Eye (tissue), 1 donor: ENCODE results near the gene PANK4.

Source experiments
- DNase-seq: peaks from one replicate; pipeline ENCODE4 v3.0.0-alpha.2; 2015

The PANK4 gene

DNA sequence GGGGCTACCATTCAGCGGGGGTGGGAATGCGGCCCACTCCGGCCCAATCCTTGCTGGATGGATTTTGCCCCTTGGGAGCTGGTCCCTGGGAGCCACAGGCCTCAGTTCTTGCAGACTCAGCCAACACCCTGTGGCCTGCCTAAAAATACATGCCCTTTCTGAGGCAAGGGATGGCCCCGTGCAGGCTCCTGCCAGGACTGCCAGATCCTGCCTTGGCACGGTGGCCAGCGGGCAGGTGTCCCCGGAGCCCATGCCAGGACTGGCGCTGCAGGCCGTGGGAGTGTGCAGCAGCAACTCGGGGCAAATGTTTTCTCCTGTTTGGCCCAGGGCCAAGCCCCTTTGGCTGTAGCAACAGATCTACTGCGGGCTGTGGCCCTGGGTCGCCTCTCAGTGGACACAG, 1.6 kb upstream of the PANK4 start:
- DNase-seq = peak; percentile 21

DNA sequence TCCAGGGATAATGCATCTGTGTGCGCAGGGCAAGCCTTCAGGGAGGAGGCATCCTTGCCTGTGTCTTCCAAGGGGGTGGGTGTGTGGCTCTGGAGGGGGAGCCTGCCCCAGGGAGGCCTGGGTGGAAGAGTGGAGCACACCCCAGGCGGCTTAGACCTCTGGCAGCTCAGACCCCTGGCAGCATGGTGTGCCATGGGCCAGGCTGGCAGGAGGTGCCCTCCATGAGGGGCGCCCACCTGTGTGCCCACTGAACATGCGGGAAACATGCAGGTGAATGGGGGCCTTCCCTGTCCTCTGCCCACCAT, 1.1 kb upstream of the PANK4 start:
- no peak for DNase-seq

DNA sequence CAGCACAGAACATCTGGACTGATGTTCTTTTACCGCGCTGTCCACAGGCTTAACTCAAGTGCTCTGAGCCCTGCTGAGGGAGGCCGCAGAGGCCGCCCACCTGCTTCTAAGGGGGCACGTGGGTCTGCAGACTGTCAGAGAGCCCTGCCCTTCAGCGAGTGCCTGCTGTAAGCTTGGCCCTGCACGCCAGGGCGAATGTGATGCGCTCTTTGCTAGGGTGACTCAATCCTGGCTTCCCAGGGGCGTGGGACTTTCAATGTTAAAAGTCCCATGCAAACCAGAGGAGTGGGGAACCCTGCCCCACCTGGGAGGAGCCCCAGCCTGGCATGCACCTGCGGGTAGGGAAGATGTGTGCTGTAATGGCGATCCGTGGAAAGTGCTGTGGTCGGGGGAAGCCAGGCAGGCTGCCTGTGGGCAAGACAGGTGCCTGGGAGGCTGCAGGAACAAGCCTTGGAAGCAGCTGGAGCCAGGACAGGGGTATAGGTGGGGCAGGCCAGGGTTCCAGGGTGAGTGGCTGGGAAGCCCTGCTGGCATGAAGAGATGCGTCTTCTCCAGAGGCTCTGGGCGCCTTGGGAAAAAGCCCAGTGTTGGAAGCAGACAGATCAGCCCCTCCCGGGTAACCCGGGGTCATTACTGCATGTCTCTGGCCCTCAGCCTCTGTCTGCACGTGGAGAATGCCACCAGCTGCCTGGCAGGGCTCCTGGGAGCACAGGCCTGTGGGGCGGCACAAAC, 594 bp upstream of the PANK4 start:
- peak; percentile 59 for DNase-seq

DNA sequence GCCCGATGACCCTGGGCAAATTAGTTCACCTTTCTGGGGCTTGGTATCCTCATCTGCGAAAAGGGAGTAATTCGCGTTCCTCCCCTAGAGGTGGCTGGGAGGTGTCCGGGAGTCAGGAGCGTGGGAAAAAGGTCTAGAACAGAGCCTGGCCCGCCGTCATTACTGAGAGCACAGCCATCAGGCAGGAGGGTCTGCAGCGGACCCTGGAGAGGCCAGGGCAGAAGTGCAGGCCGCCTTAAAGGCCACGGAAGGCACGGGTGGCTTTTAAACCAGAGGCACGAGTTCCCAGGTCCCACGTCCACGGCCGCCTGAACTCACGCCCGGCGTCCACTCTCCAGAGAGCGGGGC, 850 bp downstream of the PANK4 start:
- DNase-seq = no peak

DNA sequence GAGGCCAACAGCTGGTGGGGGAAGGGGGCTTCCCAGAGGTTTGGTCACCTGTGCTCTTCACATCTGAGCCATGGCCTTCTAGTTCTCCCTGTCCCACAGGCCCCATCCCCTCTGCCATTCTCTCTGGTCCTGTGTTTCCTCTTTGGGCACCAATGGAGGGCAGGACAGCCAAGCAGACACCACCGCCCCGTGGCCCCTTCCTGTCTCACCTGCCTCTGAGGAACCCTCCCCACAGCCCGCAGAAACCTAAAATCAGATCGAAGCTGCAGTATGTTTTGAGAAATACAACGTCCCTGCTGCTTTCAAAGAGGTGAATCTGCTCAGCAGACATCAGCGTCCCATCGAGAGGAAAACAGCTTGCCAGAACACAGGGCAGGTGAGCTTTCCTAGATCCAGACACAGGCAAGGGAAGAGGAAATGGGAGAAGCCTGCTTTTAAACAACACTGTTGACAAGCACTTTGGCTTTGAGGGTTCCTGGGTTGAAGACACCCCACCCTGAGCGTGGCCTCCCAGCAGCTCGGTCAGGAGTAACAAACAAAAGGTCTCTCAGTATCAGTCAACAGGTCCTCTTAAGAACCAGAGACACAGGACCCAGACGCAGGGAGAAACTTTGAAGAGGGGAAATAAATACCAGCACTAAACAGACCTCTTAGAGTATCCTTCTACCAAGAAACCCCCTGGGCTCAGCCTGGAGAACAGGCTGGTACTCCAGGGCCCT, 2.3 kb downstream of the PANK4 start:
- no peak for DNase-seq

DNA sequence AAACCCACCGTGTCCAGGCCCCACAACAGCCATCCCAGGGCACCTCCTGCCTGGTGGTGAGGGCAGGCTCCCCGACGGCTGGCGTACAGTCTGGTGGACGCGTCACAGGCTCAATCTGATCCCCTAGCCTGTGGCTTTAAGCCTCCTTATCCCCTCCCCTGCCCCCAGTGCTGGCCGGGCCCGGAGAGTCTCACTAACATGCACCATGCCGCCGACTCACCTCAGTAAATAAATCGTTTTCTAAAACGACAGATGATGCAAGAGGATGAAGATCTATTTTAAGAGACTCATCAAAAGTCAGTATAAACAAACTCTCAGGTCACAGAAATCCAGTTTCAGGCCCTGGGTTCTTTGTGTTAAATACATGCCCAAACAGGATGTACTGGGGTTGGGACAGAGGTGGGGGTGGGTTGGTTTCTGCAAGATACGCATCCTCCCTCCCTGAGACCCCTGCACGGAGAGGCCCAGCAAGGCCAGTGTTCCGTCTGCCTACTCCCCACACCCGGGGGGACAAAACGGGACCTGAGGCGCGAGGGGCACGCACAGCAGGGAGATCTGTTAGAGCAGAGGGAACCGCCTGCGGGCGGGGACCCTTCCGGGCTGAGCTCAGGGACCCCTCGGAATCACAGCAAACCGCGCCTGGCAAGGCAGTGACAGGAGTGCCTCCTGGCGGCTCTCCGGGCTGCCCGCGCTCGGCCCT, 3.1 kb downstream of the PANK4 start:
- peak; percentile 23 for DNase-seq

DNA sequence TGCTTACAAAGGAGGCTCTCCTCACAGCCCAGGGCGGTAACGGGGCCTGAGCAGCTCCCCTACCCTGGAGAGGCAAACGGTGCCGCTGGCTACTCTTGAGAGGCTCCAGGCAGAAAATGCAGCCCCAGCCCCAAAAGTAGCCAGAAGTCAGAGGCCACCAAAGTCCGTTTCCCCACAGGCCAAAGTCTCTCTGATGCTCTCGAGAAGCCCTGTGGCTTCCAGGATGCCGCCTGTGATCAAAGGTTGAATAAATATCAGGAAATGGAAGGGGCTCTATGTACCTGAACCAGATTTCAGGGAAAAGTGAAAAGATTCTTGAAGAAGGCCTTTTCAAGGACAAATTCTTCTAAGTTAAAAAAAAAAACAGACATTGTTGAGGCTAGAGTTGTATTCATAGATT, 4.2 kb downstream of the PANK4 start:
- DNase-seq = no peak

DNA sequence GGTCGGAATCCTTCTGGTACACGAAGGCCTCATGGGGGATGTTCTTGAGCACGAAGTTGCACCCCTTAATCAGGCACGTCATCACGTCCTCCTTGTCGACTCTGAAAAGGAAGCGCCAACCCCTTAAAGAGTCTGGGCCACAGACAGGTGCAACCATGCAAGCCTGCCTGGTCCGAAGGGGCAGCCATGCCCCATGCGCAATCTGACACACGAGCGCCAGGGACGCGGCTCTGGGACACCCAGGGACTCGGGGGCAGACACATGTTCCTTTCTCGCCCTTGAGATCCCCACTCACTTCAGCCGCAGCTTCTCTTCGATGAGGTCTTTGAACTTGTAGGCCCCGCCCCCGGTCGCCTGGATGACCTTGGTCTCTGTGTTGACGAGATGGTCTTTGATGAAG, 5.6 kb downstream of the PANK4 start:
- no peak for DNase-seq

DNA sequence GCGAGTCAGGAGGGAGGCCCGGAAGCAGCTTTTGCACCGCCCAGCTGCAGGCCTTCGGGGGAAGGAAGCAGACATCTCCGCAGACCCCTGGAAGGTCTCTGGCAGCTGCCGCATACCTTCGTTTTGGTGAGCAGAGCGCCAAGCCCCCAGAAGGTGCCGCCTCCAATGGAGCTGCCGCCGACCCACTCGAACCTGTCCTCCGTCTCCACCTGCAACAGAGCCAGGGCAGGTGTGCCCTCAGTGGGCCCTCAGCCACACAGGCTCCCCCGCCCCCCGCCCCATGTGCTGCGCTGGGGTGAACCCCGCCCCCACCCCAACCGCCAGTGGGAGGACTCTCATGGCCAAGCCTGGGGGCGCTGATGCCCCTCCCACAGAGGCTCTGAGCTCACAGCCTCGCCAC, 6.2 kb downstream of the PANK4 start:
- DNase-seq = no peak

DNA sequence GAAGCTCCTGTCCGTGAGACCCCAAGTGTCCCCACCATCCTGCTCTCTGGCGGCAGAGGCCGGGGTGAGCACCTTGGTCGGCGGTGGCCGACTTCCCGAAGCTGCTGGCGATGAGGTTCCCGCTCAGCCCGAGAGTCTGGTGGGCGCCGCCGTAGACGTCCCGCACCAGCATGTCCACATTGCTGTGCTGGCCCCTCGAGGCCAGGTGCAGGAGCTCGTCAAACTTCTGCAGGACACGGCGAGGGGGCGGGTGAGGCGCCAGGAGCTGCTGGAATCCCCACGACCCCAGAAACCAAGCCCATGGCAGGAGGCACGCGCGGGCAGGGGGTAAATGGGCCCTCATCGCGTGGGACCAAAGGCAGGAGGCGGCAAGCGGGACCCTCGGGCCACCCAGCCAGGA, 6.7 kb downstream of the PANK4 start:
- DNase-seq = no peak

DNA sequence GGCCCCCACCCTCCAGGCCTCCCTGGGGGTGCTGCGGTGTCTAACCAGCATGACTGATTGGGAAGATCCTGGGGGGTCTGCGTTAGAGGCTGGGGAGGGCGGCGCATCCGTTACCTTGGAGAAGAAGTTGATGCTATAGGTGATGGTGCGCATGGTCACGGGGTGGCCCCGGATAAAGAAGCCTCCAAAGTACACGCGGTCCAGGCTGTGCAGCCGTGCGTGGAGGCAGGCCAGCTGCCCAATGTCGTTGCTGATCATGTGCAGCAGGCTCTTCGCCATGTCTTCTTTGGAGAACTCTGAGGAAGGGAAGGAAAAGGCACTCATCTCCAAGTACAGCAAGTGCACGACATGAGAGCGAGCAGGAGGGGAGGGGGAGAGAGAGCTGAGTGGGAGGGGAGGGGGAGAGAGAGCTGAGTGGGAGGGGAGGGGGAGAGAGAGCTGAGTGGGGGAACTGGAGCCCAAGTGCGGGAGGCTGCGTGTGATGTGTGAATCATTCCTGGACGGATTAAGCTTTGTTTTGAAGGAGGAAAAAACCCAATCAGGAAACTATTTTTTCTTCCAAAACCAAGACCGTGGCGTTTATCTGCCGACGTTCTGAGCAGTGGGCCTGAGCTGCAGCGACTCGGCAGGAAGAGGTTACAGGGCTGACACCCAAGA, 7.2 kb downstream of the PANK4 start:
- DNase-seq = no peak

DNA sequence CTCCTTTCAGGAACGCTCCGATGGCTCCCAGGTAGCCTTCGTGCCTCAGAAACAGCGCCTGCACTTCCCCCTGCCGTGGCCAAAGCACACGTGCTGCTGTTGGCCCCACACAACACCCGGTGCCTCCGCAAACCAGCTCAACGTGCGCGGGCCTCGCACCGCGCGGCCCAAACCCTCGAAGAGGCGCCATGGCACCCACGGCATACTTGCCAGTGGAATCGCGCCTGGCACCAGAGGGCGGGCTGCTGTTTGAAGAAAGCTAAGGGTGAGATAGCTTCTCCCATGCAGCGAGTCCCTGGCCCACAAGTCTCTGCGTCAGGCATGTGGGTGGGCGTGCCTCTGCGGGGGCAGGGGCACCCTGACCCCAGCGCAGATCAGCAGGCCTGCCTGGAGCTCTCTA, 7.9 kb downstream of the PANK4 start:
- DNase-seq = no peak

DNA sequence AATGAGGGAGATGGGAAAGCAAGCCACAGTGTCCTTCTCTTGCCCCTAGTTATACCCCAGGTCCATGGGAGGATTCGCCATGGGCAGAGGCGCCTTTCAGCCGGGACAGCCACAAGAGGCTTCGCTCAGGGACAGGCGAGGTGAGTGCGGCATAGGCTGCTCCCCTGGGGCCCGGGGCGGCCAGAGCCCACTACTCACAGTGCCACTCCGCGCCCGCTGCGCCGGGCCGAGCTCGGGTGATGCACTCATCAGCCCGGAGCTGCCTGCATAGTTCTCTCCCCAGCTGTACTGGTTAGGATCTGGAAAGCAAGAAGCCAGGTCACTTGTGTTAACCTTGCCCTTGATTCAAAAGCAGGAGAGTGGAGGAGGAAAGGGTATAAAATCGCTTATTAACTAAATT, 8.4 kb downstream of the PANK4 start:
- no peak for DNase-seq

DNA sequence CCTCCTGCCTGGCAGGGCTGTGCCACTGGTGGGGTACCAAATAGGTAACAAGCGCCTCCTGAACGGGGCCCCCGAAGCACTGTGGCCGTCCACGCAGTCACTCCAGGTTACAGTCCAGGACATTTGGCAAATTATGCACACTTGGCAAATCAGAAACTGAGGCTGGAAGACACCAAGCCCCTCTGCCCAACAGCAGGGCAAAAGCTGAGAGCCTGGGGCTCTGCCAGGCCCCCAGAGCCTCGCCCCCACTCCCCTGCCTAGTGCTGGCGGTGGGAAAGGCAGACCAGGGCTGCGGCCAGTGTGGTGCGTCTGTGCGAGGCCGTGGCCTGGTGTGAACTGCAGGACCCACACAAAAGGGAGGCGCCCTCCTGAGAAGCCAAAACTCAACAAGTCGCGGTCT, 9.4 kb downstream of the PANK4 start:
- DNase-seq = no peak

DNA sequence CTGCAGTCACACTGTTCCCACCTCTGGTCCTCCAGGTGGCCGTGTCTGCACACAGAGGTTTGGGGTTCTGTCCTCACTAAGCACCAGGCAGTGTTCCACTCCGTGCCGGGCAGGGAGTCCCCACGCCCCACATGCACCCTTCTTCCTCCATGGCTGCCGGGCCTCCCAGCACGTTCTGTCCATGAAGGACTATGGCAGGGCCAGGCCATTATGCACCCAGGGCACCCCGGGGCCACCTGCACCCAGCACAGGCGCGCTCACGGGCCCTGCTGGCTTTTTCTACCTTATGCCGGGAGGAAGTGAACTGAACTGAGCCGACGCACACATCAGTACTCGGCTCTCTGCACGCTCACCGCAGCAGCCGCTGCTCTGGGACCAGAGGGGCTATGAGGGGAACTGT, 10.3 kb downstream of the PANK4 start:
- DNase-seq = no peak

DNA sequence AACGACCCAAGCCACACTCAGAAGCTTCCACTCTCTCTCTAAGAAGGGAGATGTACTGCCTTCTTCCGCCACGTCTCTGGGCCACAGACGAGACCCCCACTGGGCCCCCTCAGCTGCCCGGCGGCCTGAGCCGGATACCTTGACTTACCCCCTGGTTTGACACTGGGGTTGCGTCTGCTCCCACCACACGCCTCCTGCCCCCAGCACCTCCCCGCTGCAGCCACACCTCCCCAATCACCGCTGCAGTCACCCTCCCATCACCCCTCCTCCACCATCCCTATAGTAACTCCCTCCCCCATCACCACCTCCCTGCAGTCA, 10.7 kb downstream of the PANK4 start:
- no peak for DNase-seq

DNA sequence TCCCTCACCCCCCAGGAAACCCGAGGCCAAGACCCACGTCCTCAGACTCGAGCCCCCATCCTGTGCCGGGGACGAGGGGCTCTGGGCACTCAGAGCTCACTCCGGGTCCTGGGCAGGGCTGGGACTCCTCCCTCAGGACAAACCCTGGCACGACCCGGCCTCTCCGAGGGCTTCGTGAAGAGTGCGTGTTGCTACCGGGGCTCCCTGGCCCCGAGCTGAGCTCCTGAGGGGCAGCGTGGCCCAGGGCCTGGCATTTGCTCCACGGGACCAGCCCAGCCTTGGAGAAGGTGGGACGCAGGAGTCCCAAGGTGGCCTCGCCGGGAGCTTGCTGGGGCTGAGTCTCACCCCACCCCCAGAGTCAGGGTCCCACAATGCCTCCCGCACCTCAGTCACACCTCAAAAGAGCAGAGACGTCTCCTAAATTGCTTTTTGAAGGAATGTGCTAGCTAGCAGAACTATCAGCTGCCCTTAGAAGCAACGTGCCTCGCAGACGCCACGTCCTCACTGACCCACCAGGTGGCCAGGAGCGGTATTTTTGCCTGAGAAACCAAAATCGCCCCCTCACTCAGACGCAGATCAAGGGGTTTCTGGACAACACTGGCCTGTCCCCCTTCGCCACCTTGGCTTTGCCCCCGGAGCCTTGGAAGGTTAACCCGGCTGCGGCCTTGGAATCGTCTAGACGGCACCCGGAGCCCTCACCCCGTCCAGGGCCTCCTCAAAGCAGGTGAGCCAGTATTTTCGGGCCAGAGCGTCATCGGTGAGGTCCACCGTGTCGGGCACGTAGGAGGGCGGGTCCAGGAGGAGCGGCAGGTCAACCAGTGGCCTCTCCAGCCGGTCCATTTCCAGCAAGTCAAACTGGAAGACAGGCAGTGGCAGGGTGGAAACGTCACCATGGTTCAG, 11.3 kb downstream of the PANK4 start:
- DNase-seq = no peak

DNA sequence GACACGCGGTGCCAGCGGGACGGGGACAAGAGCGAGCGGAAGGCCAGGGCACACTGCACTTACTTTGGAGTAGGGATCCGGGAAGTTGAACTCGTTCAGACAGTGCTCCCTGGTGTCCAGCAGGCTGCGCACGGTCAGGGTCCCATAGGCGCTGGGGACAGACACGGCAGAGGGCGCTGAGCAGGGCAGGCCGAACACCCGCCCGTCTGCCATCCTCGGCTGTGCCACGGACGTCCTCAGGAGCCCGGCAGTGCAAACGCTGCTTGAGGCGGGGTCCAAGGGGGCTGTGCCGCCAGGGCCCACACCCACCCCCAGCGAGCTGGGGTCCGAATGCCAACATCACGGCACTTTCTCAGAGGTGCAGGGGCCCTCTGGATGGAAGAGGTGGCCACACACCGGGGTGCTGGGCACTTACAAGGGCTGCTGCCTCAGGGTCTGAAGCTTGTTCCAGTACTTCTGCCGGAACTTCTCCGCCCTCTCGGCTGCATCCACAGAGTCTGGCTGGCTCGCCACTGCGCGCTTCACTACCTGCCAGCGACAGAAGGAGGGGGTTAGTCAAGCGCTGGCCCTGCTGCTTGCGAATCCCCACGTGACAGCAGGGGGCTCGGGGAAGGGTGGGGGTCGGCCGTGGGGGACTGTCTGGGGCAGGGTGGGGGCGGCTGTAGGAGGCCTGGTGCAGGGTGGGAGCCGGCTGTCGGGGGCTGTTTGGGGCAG, 12.3 kb downstream of the PANK4 start:
- no peak for DNase-seq

DNA sequence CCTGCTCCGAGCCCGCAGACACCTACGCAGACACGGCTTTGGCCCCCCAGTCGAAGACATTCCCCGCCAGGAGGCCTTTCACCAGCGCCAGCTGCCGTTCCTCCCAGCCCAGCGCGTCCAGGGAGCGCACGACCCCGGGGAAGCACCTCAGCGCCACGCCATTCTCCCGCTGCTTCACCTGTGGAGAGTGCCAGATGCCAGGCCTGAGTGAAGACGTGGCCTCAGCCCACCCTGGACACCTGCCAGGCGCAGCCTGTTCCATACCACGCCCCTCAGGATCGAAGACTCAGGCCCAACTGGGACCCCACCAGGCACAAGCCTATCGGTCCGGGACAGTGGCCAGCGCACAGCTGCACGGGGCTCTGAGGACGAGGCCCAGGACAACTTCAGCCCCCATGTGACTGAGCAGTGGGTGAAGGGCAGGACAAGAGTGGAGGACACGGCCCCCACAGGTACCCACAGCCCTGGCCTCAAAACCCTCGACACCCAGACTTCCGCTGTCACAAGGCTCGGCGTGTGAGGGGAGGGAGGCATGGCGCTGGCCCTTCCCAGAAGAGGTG, 13.5 kb downstream of the PANK4 start:
- no peak for DNase-seq

DNA sequence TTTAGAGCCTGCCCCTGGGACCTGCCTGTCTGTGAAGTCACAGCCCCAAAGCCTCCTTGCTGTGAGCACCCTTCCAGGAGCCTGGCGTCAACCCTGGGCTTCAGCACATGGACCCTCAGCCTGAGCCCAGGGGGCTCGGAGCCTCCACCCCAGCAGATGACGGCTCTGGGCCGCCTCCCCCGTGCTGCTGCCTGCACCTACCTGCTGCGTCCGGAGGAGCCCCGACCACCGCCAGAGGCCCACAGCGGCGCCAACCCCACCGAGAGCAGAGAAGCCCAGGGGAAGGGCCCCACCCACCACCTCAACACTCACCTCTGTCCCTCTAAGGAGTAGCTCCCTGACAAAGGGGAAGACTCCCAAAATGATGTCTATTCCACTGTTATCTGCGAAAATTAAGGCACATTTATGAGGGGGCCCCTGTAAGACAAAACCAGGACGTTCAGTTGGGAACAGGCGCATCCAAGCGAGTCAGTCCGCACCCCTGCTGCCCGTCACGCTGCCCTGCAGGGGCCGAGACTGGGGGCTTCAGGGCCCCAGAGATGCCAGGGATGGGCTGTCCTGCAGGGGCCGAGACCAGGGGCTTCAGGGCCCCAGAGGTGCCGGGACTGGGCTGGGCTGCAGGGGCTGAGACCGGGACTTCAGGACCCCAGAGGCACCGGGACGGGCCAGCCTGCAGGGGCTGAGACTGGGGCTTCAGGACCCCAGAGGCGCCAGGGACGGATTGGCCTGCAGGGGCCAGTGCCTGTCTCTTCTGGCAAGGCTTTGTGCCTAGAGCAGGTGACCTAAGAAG, 15.8 kb downstream of the PANK4 start:
- DNase-seq = no peak

DNA sequence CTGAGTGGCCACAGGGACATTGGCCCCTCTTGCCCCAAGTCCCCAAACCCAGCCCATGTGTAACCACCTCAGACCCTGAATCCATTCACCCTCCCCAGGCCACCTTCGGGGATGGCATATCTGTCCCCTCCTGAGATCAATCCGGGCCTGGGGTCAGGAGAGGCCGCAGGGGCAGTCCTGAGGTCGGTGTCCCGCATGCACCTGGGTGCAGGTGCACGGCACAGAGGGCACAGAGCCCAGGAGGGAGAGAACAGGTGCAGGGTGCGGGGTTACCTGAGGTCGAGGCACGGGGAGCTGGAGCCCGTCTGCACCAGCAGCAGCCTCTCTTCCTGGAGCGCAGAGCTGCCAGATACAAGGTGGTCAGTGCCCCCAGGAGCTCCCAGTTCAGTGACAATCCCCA, 16.8 kb downstream of the PANK4 start:
- no peak for DNase-seq
